Measurements from ENCODE around the gene TMPRSS6. TPM values are rescaled to one million over a fixed set of nuclear protein-coding genes. Genes with fewer than 3 reads are reported as not detected.

TMPRSS6 gene
- total and polyA plus RNA-seq, 12 donors = under 0.01 to 1.2 (median 0.08) TPM; not detected in 7

DNA sequence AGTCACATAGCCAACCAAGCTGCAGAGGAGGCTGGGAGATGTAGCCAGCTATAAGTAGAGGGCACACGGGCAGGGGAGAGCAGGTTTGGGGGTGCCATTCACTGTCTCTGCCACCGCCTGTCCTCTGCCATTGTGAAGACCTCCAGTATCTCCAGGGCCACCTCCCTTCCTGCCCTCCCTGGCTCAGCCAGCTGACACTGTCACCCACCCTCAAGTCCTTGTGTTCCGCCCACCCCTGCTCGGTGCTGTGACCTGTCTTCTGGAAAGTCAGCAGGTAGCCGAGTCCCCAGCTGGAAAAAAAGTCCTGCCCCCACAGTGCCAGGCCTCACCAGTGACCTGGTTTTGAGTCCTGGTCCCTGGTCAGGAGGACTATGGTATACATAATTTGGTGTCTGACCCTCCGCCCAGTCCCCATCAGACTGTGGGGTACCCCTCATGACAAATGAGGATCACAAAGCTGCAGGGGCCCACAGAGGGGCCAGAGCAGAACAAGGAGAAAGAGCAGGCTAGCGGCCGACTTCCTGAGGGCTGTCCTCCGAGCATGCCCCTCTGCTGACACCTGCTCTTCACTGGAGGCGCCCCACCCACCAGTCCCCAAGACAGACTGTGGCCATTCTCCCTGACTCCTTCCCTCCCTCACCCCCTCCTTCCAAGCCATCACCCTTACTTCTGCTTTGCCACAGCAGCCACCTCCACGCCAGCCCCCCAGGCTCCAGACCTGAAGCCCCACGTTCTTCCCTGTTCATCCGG lies 47.3 kb upstream of the TMPRSS6 start:
- intact Hi-C loops (cut with DNase I) = no loop called here
- Histone ChIP-seq H3K4me1 (replicated peaks in 1 of 2) (no peaks in the 10 kb centered on the region), H3K36me3 (replicated peaks in 1 of 2) (no peaks in the 10 kb centered on the region), H3K4me3 (no peak overlapping the region), H3K9me3 (replicated peaks in 1 of 3) (no peaks in the 10 kb centered on the region), H3K27ac (no peak overlapping the region), H3K27me3 (no peaks in the 10 kb centered on the region)
- TF ChIP-seq, protein P1, sequence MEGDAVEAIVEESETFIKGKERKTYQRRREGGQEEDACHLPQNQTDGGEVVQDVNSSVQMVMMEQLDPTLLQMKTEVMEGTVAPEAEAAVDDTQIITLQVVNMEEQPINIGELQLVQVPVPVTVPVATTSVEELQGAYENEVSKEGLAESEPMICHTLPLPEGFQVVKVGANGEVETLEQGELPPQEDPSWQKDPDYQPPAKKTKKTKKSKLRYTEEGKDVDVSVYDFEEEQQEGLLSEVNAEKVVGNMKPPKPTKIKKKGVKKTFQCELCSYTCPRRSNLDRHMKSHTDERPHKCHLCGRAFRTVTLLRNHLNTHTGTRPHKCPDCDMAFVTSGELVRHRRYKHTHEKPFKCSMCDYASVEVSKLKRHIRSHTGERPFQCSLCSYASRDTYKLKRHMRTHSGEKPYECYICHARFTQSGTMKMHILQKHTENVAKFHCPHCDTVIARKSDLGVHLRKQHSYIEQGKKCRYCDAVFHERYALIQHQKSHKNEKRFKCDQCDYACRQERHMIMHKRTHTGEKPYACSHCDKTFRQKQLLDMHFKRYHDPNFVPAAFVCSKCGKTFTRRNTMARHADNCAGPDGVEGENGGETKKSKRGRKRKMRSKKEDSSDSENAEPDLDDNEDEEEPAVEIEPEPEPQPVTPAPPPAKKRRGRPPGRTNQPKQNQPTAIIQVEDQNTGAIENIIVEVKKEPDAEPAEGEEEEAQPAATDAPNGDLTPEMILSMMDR (IDR thresholded peaks at IDR 0.05) = no peak
- no peak for TF ChIP-seq POLR2A (IDR thresholded peaks at IDR 0.05)
- no peak for DNase-seq
- WGBS, 4 donors = 78 to 87% (median 78%) methylated on average over 9 to 13 of the region's 13 CpGs

DNA sequence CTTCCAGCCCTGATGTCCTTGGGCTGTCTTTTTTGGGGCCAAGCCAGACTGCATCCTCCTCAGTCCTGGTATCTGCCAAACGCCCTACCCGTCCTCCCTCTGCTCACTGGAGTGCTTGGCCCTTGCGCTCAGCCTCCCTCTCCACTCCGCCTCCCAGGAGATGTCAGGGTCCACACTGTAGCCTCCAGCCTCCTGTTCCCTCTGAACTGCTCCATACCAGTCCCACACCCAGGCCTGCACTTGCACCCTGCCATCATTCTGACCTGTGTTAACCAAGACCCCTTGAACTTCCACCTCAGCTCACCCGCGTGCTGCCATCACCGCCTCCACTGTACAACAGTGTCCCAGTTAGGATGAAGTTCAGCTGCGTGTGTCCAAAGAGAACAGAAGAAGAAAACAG lies 46.5 kb upstream of the TMPRSS6 start:
- H3K36me3 ChIP-seq (replicated peaks in 1 of 2) = no peaks in the 10 kb centered on the region
- no peak overlapping the region for H3K27ac ChIP-seq
- no peaks in the 10 kb centered on the region for H3K4me1 ChIP-seq (replicated peaks in 1 of 2)
- no peaks in the 10 kb centered on the region for H3K9me3 ChIP-seq (replicated peaks in 1 of 3)
- no peak overlapping the region for H3K4me3 ChIP-seq
- TF ChIP-seq, protein P1 (IDR thresholded peaks at IDR 0.05) = no peak
- TF ChIP-seq POLR2A (IDR thresholded peaks at IDR 0.05) = no peak
- no peak for DNase-seq
- H3K27me3 ChIP-seq = no peaks in the 10 kb centered on the region
- WGBS, 4 donors = 89 to 97% (median 95%) methylated on average over 8 of the region's 8 CpGs
- intact Hi-C loops (cut with DNase I) = no loop called here

DNA sequence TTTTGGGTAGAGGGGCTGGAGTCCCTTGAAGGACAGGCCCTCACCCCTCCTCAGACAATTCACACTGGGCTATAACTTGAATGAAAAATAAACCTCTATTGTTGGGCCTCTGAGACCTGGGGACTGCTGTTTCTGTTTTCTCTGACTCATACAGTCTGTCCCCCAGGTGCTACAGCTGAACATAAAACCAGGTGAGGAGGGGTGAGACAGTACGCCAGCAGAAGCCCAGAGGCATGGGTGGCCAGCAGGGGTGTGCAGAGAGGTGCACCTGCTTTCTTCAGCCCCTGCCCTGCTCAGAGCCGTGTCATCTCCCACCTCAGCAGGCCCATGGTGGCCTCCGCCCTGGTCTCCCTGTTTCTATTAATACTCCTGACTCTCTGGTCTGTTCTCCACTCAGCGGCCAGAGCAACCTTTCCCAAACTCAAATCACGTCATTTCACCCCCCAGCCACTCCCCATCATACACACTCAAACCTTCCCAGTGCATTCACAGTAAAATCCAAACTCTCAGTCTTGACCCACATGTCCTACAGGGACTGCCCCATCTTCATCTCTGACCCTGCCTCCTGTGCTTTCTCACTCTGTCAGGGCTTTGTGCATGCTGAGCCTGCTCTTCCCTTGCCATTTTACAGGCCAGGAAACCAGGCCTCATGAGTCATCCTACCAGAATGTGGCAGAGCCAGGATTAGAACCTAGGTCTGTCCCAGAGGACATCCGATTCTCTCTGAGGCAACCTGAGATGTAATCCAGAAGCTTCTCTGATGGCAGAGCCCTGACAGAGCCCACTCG lies 45.6 kb upstream of the TMPRSS6 start:
- intact Hi-C loops (cut with DNase I) = no loop called here
- Histone ChIP-seq H3K27me3 (no peaks in the 10 kb centered on the region), H3K4me3 (no peak overlapping the region), H3K4me1 (replicated peaks in 1 of 2) (no peaks in the 10 kb centered on the region), H3K9me3 (replicated peaks in 1 of 3) (no peaks in the 10 kb centered on the region), H3K36me3 (replicated peaks in 1 of 2) (no peaks in the 10 kb centered on the region), H3K27ac (no peak overlapping the region)
- DNase-seq = no peak
- 81 to 92% (median 88%) methylated on average over 4 to 7 of the region's 7 CpGs for WGBS, 4 donors
- TF ChIP-seq, protein P1 (IDR thresholded peaks at IDR 0.05) = no peak
- TF ChIP-seq POLR2A (IDR thresholded peaks at IDR 0.05) = no peak

DNA sequence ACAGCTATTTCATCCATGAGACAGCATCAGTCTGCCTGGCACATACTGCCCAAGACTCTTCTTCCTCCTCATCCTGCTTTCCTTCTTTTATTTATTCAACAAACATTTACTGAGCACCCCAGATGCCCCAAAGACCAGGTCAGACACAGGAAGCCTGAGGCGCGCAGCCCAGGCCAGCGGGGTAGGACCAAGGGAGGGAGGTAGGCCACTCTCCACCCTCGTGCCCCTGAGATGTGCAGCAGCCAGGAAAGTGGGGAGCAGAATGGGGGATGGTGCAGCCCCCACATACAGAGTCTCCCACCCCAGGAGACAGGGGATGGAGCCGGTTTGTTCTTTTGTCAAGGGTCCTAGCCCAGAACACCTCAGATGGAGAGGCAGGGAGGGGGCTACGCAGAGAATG lies 44.4 kb upstream of the TMPRSS6 start:
- no peak for DNase-seq
- WGBS, 4 donors = 88 to 93% (median 90%) methylated on average over 5 to 6 of the region's 6 CpGs
- H3K36me3 ChIP-seq (replicated peaks in 1 of 2) = no peaks in the 10 kb centered on the region
- no peak overlapping the region for H3K27ac ChIP-seq
- no peaks in the 10 kb centered on the region for H3K27me3 ChIP-seq
- H3K9me3 ChIP-seq (replicated peaks in 1 of 3) = no peaks in the 10 kb centered on the region
- intact Hi-C loops (cut with DNase I) = no loop called here
- TF ChIP-seq, protein P1 (IDR thresholded peaks at IDR 0.05) = no peak
- TF ChIP-seq POLR2A (IDR thresholded peaks at IDR 0.05) = no peak
- H3K4me1 ChIP-seq (replicated peaks in 1 of 2) = no peaks in the 10 kb centered on the region
- H3K4me3 ChIP-seq = no peak overlapping the region

All from adrenal gland (tissue), 12 donors.